Sciatic nerve (tissue), 2 donors: Measurements from ENCODE around the gene USP1. TPM values are rescaled to one million over a fixed set of nuclear protein-coding genes. Genes with fewer than 3 reads are reported as not detected.

Experiments
- ATAC-seq: fragments of 200-7000 bp; cut with Tn5 transposase; one replicate; pipeline ENCODE4 v1.9.1; 2020; ENCODE audit warnings: mild to moderate bottlenecking, moderate library complexity
- DNase-seq: peaks from one replicate; pipeline ENCODE4 v3.0.0-alpha.2; 2020; ENCODE audit warnings: low spot score
- intact Hi-C: fragments of 100-400 bp; cut with DNase I; formaldehyde crosslinking; loops from one replicate; pipeline ENCODE4 v1.14.2; 2022
- total RNA-seq: library from RNA; stranded (reverse); fragmentation: NEBNext Ultra II Directional; extraction: Animal tissue kit (Norgen Biotek cat#: 25700); gene quantifications from one replicate; pipeline ENCODE4 v1.2.1, GENCODE V29; 2021
- donor health status: DM: no; HTN: no; CAD: no.
- donor health status: DM: no; HTN: no; CAD: no.

The USP1 gene
- total RNA-seq, 1 donor from 2014 or later = 34.0 TPM

GRCh38 chr1:62476525-62477219 is 39.8 kb downstream of the USP1 start:
- ATAC-seq (no peak), DNase-seq (no peak)
- intact Hi-C loops = no loop called here

- intact Hi-C loops = no loop called here
- no peak for ATAC-seq
- DNase-seq = no peak
These were observed 44.8 kb downstream of the USP1 start for GRCh38 chr1:62481681-62482080.

GRCh38 chr1:62484824-62485468 is 48.1 kb downstream of the USP1 start:
- no peak for ATAC-seq
- intact Hi-C loops = no loop called here
- no peak for DNase-seq

- ATAC-seq = no peak
These were observed 51.1 kb downstream of the USP1 start for GRCh38 chr1:62487956-62488355.

GRCh38 chr1:62492521-62492920 is 55.7 kb downstream of the USP1 start:
- no peak for DNase-seq
- ATAC-seq = no peak
- intact Hi-C loops = no loop called here

More at GRCh38 chr1:62487956-62488355, 51.1 kb downstream of the USP1 start:
- DNase-seq = no peak
- intact Hi-C loops = no loop called here

- DNase-seq (no peak), ATAC-seq (no peak)
- intact Hi-C loops = no loop called here
These were observed 56.8 kb downstream of the USP1 start for GRCh38 chr1:62493656-62494055.

- DNase-seq (no peak), ATAC-seq (no peak)
- intact Hi-C loops = no loop called here
These were observed 57.3 kb downstream of the USP1 start for GRCh38 chr1:62494137-62494536.

- intact Hi-C loops = loop anchor here (10.0 kb wide), 1 partner anchor 245 kb away; no protein-coding TSS in a partner anchor
- no peak for ATAC-seq
- no peak for DNase-seq
These were observed 63.4 kb downstream of the USP1 start for GRCh38 chr1:62500210-62500609.

Other genes with a start within 250 kb of the USP1 start
- 7.2 TPM for gene L1TD1, start 242.2 kb upstream of the USP1 start, total RNA-seq
- 69.9 TPM for gene KANK4, start 117.6 kb upstream of the USP1 start, total RNA-seq
- gene ANGPTL3, start 160.5 kb downstream of the USP1 start, total RNA-seq = not detected